A673 (cell line): Measurements from ENCODE around the gene PROC. TPM values are rescaled to one million over a fixed set of nuclear protein-coding genes. Genes with fewer than 3 reads are reported as not detected.

Experiments
- BruUV-seq: library from RNA; stranded (reverse); fragments of 400-500 nt; replicated peaks from 2 replicates; lab custom pipeline; 2021; lab: Mats Ljungman, UMichigan
- CTCF ChIA-PET: fragments of 300-600 bp; sonication (Branson Sonifier 250); formaldehyde crosslinking; loops from one replicate; lab custom pipeline; 2022; ENCODE audit warnings: antibody characterized with exemption; lab: Charles Lee
- POLR2A ChIA-PET: fragments of 300-600 bp; sonication (Branson Sonifier 250); formaldehyde crosslinking; loops from one replicate; lab custom pipeline; 2022; ENCODE audit warnings: antibody characterized with exemption; ENCODE audit not compliant: low non-redundant PET; lab: Charles Lee
- DNase-seq: peaks from one replicate; pipeline ENCODE4 v3.0.0-alpha.2; 2015; ENCODE audit warnings: low spot score
- H3K27ac ChIP-seq: fragments of 200-600 bp; sonication (generic); 2 replicates; pipeline ENCODE4 v1.5.1; 2016; ENCODE audit warnings: mixed run types, low read depth, mild to moderate bottlenecking, mixed read lengths, antibody characterized with exemption, low read length; ENCODE audit not compliant: poor library complexity, severe bottlenecking
- H3K27me3 ChIP-seq: fragments of 200-600 bp; sonication (generic); replicated peaks from 2 replicates; pipeline ENCODE4 v1.6.1; 2017; ENCODE audit warnings: mixed run types, low read depth, mild to moderate bottlenecking, mixed read lengths, antibody characterized with exemption, low read length; ENCODE audit not compliant: insufficient read depth, poor library complexity
- H3K36me3 ChIP-seq: fragments of 200-600 bp; sonication (generic); 2 replicates; pipeline ENCODE4 v1.6.1; 2016; ENCODE audit warnings: mixed run types, mild to moderate bottlenecking, mixed read lengths, antibody characterized with exemption, low read length; ENCODE audit not compliant: insufficient read depth, poor library complexity, severe bottlenecking
- H3K4me1 ChIP-seq: fragments of 200-600 bp; sonication (generic); 2 replicates; pipeline ENCODE4 v1.6.1; 2017; ENCODE audit warnings: mixed run types, mild to moderate bottlenecking, mixed read lengths, antibody characterized with exemption, low read length; ENCODE audit not compliant: insufficient read depth, poor library complexity, severe bottlenecking
- H3K4me3 ChIP-seq: fragments of 200-600 bp; sonication (generic); 2 replicates; pipeline ENCODE4 v1.5.1; 2016; ENCODE audit warnings: low read depth, mixed run types, mild to moderate bottlenecking, mixed read lengths, low read length; ENCODE audit not compliant: poor library complexity, severe bottlenecking
- H3K9me3 ChIP-seq: fragments of 200-600 bp; sonication (generic); 2 replicates; pipeline ENCODE4 v1.6.1; 2016; ENCODE audit warnings: mixed run types, low read depth, mild to moderate bottlenecking, mixed read lengths, antibody characterized with exemption, low read length; ENCODE audit not compliant: poor library complexity, severe bottlenecking
- EZH2 ChIP-seq: fragments of 200-600 bp; sonication (generic); IDR thresholded peaks from 2 replicates; pipeline ENCODE4 v1.6.1; 2017; ENCODE audit warnings: borderline replicate concordance, low read depth, mild to moderate bottlenecking, mixed read lengths, antibody characterized with exemption, low read length; ENCODE audit not compliant: poor library complexity, severe bottlenecking
- intact Hi-C: fragments of 100-400 bp; cut with micrococcal nuclease; formaldehyde crosslinking; loops from one replicate; pipeline ENCODE4 v1.10.0; 2022; ENCODE audit not compliant: unreplicated experiment
- total RNA-seq: library from RNA; stranded (reverse); gene quantifications from 2 replicates; pipeline ENCODE4 v1.2.3, GENCODE V29; 2021
- TF ChIP-seq, protein P1 (sequence below): fragments of 300-800, 200-600 bp; sonication (generic); conservative IDR thresholded peaks from 2 replicates; pipeline ENCODE4 v1.5.1; 2017; ENCODE audit warnings: low read depth, mild to moderate bottlenecking, antibody characterized with exemption, low read length, moderate library complexity, mixed read lengths

Gene PROC
- total RNA-seq, 1 experiment from 2014 or later = not detected

DNA sequence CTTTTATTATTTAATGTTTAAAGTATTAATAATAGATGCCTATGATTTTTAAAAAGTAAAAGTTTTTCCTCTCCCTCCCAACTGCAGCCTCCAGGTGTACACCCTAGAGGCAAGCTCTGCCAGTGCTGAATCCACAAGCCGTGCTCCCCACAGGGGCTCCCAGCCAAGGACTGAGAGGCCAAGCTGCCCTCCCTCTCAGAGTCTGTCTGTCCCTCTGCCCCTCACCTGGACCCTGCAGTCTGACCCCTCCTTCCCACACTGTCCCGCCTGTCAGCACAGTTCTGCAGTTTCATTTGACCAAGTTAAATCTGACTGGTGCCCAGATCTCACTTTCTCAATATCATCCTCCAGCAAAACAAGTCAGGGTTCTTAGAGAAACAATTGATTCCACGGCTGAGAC is 14.8 kb upstream of the PROC start:
- TF ChIP-seq, protein P1, sequence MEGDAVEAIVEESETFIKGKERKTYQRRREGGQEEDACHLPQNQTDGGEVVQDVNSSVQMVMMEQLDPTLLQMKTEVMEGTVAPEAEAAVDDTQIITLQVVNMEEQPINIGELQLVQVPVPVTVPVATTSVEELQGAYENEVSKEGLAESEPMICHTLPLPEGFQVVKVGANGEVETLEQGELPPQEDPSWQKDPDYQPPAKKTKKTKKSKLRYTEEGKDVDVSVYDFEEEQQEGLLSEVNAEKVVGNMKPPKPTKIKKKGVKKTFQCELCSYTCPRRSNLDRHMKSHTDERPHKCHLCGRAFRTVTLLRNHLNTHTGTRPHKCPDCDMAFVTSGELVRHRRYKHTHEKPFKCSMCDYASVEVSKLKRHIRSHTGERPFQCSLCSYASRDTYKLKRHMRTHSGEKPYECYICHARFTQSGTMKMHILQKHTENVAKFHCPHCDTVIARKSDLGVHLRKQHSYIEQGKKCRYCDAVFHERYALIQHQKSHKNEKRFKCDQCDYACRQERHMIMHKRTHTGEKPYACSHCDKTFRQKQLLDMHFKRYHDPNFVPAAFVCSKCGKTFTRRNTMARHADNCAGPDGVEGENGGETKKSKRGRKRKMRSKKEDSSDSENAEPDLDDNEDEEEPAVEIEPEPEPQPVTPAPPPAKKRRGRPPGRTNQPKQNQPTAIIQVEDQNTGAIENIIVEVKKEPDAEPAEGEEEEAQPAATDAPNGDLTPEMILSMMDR = no peak
- TF ChIP-seq EZH2 = no peak
- Histone ChIP-seq H3K27ac (no peak overlapping the region), H3K4me1 (peaks cover 9% of the 10 kb centered on the region), H3K4me3 (no peak overlapping the region), H3K9me3 (no peaks in the 10 kb centered on the region), H3K36me3 (no peaks in the 10 kb centered on the region), H3K27me3 (no peaks in the 10 kb centered on the region)
- ChIA-PET POLR2A (no interaction called here), CTCF (no interaction called here)
- no peak for DNase-seq
- BruUV-seq = no TSS peak
- intact Hi-C loops = no loop called here

DNA sequence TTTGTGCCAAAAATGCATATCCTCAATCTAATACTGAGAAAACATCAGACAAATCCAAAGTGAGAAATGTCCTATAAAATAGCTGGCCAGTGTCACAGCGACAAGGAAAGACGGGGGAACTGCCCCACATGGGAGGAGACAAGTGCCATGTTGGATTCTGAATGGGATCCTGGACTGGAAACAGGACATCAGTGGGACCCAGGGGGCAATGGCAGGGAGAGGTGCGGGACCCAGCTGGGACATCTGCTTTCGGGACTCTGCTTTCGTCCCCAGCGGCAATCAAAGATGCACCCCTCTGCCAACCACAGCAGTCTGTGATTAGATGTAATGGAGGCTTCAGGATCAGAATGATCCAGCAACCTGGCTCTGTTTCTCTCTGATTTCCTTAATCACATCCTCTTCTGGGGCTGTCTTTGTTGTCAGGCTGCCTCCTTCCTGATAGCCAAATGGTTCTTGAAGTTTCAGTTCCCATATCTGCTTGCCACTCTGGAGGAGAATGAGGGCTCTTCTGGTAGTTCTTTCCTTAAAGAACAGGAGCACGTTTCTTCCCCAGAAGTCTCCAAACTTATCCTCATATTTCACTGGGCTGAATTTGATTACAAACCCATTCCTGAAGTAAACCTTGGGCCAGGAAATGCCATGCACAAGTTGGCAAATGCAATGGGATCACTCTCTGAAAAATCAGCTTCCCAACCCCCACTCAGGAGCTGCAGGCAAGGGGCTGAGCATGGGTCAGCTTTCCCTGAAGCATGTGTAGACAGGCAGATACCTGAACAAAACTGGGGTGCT is 13.6 kb upstream of the PROC start:
- DNase-seq = no peak
- Histone ChIP-seq H3K4me1 (peaks cover 14% of the 10 kb centered on the region), H3K4me3 (no peak overlapping the region), H3K27me3 (no peaks in the 10 kb centered on the region), H3K36me3 (no peaks in the 10 kb centered on the region), H3K9me3 (no peaks in the 10 kb centered on the region), H3K27ac (no peak overlapping the region)
- BruUV-seq = no TSS peak
- intact Hi-C loops = no loop called here
- ChIA-PET CTCF (no interaction called here), POLR2A (no interaction called here)
- TF ChIP-seq EZH2 = no peak
- TF ChIP-seq, protein P1 = no peak

DNA sequence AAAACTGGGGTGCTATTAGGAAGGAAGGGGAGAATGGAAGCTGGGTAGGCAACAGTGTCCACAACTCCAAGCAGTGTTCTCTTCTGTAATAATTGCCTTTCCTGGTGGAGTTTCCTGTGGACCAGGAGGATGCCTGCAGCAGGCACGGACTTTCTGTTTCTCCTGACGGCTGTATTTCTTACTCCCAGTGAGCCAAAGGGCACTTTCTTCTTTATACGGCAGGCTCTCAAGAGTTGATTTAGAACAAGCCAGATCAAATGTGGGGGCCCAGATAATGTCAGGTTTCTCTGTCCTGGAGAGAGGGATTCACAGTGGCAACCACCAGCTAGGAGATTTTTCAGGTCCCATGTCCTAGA is 13.0 kb upstream of the PROC start:
- Histone ChIP-seq H3K27me3 (no peaks in the 10 kb centered on the region), H3K9me3 (no peaks in the 10 kb centered on the region), H3K4me3 (no peak overlapping the region), H3K27ac (no peak overlapping the region), H3K4me1 (peaks cover 14% of the 10 kb centered on the region), H3K36me3 (no peaks in the 10 kb centered on the region)
- CTCF ChIA-PET = no interaction called here
- TF ChIP-seq EZH2 = no peak
- TF ChIP-seq, protein P1 = no peak
- POLR2A ChIA-PET = no interaction called here
- DNase-seq = no peak
- BruUV-seq = no TSS peak
- intact Hi-C loops = no loop called here
